Suppressor macrophage (primary cell): ENCODE data around the gene NTRK3.
"Not testable (repeated sequence)": the region's sequence is repeated elsewhere in the genome, so short reads cannot be mapped to it uniquely, and the experiment has no call there.

Experiments
- DNase-seq, 4 experiments: peaks; one replicate each; pipeline ENCODE4 v3.0.0-alpha.2; 2020 to 2022

NTRK3 gene

GRCh38 chr15:87873516-87873915, 383.0 kb downstream of the NTRK3 start:
- DNase-seq, result no peak

- no peak for DNase-seq
Measured at GRCh38 chr15:87871731-87872320, 384.7 kb downstream of the NTRK3 start.

GRCh38 chr15:87871258-87871681, 385.3 kb downstream of the NTRK3 start:
- no peak for DNase-seq

- DNase-seq, result no peak
Measured at GRCh38 chr15:87866961-87867360, 389.6 kb downstream of the NTRK3 start.

- DNase-seq, result no peak
Measured at GRCh38 chr15:87863152-87863551, 393.4 kb downstream of the NTRK3 start.

- no peak for DNase-seq
Measured at GRCh38 chr15:87860743-87861142, 395.8 kb downstream of the NTRK3 start.

GRCh38 chr15:87858651-87859050, 397.9 kb downstream of the NTRK3 start:
- no peak for DNase-seq

GRCh38 chr15:87851497-87851896, 405.0 kb downstream of the NTRK3 start:
- no peak for DNase-seq

GRCh38 chr15:87850916-87851315, 405.6 kb downstream of the NTRK3 start:
- no peak for DNase-seq

- no peak for DNase-seq
Measured at GRCh38 chr15:87849181-87849580, 407.4 kb downstream of the NTRK3 start.

- no peak for DNase-seq
Measured at GRCh38 chr15:87848012-87848411, 408.5 kb downstream of the NTRK3 start.

- no peak for DNase-seq
Measured at GRCh38 chr15:87846746-87847145, 409.8 kb downstream of the NTRK3 start.

GRCh38 chr15:87843312-87843711, 413.2 kb downstream of the NTRK3 start:
- no peak for DNase-seq

GRCh38 chr15:87841426-87841998, 415.0 kb downstream of the NTRK3 start:
- no peak for DNase-seq

GRCh38 chr15:87835830-87836229, 420.7 kb downstream of the NTRK3 start:
- not testable (repeated sequence) for DNase-seq

- DNase-seq, result not testable (repeated sequence)
Measured at GRCh38 chr15:87833333-87833732, 423.2 kb downstream of the NTRK3 start.

- DNase-seq, result peak; percentile 17 to 44 (median 22)
Measured at GRCh38 chr15:87829332-87830050, 427.0 kb downstream of the NTRK3 start.

GRCh38 chr15:87828608-87829007, 427.9 kb downstream of the NTRK3 start:
- no peak for DNase-seq

GRCh38 chr15:87827131-87827530, 429.4 kb downstream of the NTRK3 start:
- no peak for DNase-seq

- no peak for DNase-seq
Measured at GRCh38 chr15:87826119-87826747, 430.3 kb downstream of the NTRK3 start.

- no peak for DNase-seq
Measured at GRCh38 chr15:87818756-87819155, 437.8 kb downstream of the NTRK3 start.

- DNase-seq, result no peak
Measured at GRCh38 chr15:87817553-87817952, 439.0 kb downstream of the NTRK3 start.

GRCh38 chr15:87816811-87817210, 439.7 kb downstream of the NTRK3 start:
- no peak for DNase-seq

- DNase-seq, result no peak
Measured at GRCh38 chr15:87816016-87816415, 440.5 kb downstream of the NTRK3 start.
